Brain pericyte (primary cell): ENCODE data around the gene MAP4K2.

Source experiments
- DNase-seq: peaks from one replicate; pipeline ENCODE4 v3.0.0-alpha.2; 2012; ENCODE audit warnings: low read depth, low spot score

The MAP4K2 gene

GRCh38 chr11:64754124-64754918, 48.7 kb downstream of the MAP4K2 start:
- no peak for DNase-seq

GRCh38 chr11:64753380-64754123, 49.5 kb downstream of the MAP4K2 start:
- DNase-seq = no peak

DNA sequence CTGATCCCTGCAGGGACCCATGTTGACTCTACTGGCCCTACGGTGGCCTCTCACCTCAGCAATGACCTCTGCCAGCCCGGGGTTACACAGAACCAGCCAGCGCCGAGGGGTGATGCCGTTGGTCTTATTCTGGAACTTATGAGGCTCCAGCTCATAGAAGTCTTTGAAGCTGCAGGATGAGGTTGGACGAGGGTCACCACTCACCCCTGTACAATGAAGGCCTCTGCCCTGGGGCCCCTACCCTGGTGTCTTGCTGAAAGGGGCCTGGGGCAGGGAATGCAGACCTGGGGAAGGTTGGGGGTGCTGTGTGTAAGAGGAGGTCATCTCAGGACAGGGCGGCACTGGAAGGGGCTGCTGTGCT, 50.0 kb downstream of the MAP4K2 start:
- DNase-seq = no peak

DNA sequence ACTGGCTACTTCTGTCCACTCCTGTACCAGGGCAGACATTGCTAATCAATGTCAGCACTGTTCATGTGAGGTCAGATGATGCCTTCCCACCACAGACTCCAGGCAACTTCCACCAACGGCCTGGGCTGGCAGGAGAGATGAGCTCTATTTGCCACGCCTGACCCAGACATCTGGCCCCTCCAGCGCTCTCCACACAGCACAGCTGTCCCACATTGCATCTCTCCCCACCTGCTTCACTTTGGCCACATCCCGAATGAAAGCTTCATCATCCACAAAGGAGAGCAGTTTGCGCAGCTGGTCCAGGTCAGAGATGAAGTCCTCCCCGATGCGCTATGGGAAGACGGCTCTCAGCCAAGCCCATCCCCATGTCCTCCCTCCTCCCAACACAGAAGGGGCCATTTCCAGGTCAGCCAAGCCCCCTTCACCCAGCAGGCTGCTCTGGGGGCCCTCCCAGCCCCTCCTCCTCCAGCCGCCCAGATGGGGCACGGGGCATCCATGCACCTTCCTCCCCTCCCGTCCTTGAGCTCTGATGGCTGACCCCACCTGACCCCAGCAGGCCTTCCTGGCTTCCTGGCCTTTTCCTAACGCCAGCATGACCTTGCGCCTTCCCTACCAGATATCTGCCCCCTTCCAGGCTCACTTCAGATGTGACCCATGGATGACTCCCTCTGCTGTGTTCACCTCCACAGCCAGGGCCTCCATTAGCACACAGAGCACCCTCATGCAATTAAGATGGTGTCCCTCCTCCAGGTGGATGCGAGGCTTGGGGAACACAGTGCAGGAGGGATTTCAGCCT, 50.6 kb downstream of the MAP4K2 start:
- no peak for DNase-seq

- DNase-seq = no peak
Observed at GRCh38 chr11:64751580-64751979, 51.4 kb downstream of the MAP4K2 start.

DNA sequence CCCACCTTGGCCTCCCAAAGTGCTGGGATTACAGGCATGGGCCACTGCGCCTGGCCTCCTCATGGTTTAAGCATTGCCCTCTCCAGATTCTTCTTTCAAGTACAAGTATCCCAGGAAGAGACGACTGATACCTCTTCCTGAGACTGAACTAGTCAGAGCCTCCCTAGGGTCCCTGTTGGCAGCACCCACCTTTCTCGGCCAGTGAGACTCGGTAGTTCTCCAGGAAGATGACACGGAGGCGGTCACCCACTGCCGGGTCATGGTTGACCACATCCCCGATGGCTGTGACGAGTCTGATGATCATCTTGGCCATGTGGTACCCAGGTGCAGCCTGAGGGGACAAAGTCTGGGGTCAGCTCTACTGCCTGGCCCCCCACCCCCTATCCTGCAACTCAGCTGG, 51.9 kb downstream of the MAP4K2 start:
- no peak for DNase-seq

DNA sequence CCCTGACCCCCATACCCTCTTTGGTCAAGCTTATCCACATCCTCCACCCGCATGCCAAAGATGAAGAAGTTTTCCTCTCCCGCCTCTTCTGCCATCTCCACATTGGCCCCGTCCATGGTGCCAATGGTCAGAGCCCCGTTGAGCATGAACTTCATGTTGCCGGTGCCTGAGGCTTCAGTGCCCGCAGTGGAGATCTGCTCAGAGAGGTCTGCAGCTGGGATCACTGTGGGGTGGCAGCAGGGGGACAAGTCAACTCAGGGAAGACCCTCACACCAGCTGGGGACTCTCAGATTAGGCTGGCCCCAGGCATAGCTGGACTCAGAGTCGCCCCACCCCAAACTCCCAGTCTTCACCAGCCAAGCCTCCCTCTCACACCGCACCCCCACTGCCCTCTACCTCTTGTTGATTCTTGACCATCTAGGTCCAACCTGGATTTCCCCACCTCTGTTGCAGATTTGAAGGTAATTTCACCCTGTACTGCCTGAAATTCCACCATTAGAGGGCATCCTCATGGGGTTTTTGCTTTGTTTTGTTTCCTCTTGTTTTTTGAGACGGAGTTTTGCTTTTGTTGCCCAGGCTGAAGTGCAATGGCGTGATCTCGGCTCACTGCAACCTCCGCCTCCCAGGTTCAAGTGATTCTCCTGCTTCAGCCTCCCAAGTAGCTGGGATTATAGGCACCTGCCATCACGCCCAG, 52.5 kb downstream of the MAP4K2 start:
- DNase-seq = no peak

- no peak for DNase-seq
Observed at GRCh38 chr11:64747961-64748665, 54.9 kb downstream of the MAP4K2 start.

GRCh38 chr11:64746486-64746885, 56.5 kb downstream of the MAP4K2 start:
- no peak for DNase-seq

DNA sequence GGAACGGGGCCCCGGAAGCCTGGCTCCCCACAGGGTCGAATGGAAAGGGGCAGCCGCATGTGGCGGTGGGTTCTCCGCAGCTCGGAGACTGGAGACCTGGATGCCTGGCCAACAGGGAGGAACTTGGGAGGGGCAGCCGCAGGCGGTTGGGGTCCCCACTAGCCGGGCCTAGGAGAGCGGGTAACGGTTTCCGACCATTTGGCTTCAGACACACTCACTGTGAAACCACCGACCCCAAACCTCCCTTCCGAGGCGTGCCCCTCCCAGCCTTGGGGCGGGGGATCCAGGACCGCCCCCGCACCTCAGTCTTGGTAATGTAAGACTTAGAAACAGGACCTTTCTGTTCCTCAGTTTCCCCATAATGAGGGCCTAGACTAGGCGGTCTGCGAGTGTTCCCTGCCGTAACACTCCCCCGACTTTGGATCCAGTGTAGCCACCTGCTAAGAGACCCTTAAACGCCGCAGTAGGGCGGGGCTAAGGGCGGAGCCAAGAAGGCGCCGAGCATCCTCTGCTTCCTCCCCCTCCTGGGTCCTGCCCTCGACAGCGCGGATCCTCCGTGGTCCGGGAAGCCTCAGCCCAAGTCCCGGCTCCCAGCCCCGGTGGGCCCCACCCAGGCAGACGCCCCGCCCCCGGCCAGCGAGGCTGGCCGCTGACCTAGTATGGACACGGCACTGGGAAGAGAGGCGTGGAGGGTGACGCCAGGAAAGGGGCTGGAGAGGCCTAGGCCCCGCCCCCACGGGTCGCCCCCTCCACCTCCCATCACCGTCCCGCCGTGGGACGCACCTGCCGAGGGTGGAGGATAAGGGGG, 57.3 kb downstream of the MAP4K2 start:
- no peak for DNase-seq

- no peak for DNase-seq
Observed at GRCh38 chr11:64745189-64745520, 57.9 kb downstream of the MAP4K2 start.

DNA sequence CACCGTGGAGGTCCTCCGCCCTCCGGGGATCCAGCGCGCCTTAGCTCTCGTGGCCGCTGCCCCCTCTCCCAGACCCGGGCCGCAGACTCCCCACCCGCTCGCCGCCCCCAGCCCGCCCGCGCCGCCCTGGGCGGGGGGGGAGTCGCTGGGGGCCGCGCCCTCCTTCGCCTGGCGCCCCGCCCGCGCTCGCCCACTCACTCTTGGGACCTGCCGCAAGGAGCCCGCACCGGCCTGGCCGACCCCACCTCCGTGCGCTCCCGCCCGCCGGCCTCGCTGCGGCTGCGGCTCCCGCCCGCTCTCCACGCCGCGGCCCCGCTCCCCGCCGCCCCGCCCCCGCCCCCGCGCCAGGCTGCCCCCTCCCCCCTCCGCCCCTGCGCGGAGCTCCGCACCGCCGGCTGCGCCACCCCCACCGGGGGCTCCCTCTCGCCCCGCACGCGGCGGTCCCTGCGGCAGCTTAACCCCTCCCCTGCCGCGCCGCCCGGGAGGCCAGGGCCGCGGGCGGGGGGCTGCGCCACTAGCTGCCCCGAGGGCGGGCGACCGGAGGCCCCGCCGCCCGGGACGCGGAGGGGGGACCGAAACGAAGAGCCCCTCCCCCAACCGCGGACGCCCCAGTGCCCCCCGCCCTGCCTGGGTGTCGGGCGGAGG, 58.3 kb downstream of the MAP4K2 start:
- no peak for DNase-seq

DNA sequence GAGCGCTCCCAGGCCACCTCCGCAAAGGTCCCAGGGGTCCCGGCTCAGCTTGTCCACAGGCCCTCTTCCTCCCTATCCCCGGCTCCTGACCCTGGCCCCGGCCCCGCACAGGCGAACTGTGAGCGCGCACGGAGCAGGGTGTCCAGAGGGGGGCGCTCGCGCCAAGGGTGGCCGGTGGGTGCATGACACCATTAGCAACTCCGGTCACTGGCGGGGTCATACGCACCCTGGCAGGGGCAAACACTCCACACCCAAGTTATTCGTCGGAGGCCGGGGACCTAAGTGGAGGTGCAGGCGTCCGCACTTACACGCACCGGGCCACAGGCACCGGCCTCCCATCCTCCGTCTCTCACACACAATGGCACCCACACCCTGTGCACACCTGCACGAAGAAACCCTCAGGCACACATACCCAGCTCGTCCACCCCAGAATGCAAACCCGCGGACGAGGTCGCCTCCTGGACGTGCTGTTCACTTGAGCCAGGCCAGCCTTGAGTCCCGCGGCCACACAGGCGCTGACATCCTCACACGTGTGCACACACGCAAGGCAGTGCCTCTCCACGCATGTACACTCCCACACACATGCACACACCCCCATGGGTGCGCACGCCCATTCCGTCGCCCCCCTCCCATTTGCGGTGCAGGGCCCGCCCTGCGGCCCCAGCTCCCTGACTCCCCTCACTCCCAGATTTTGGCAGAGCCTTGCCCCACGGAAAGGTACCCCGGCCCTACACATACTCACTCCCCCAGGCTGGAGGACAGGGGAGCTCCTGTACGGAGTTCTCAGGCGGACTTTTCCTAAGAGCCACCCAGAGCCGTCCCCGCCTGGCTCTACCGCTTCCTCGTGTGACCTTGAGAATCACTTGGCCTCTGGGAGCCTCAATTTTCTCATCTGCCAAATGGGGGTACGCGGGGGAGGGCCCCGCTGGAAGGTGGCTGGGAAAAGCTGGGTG, 59.1 kb downstream of the MAP4K2 start, which contains the start of gene RASGRP2:
RASGRP2 (minus strand) TSS at position 552 of the 953 bp plus-strand sequence. CDS start 1,276 bp downstream, outside the sequence.
- DNase-seq = no peak

DNA sequence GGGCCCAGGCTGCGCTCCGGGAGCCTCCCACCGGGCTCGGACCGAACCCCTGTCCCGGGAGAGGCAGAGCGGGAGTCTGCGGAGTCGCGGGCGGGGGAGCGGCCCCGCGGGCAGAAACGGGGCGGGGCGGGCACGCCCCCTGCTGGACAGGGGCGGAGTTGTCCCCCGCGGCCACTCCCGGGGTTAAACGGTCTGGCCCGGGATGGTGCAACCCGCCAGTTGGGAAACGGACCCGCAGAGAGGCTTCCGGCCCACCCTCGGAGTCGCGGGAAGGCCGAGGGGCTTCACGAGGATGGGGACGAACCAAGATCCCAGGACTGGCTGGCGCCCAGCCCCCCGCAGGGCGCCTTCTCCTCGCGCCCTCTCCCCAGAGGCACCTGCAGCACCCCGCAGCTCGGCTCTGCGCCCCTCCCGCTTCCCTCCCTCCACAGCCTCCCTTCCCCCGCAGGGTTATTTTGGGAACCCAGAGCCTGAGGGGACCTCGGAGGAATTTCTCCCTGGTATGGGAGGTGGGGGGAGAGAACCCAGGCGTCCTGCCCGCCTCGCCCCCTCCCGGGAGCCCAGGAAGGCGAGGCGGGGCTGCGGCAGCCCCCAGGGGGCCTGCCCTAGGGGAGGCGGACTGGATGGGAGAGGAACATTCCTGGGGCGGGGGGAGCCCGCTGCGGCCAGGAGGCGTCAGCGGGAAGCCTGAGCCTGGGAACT, 60.0 kb downstream of the MAP4K2 start:
- DNase-seq = no peak

DNA sequence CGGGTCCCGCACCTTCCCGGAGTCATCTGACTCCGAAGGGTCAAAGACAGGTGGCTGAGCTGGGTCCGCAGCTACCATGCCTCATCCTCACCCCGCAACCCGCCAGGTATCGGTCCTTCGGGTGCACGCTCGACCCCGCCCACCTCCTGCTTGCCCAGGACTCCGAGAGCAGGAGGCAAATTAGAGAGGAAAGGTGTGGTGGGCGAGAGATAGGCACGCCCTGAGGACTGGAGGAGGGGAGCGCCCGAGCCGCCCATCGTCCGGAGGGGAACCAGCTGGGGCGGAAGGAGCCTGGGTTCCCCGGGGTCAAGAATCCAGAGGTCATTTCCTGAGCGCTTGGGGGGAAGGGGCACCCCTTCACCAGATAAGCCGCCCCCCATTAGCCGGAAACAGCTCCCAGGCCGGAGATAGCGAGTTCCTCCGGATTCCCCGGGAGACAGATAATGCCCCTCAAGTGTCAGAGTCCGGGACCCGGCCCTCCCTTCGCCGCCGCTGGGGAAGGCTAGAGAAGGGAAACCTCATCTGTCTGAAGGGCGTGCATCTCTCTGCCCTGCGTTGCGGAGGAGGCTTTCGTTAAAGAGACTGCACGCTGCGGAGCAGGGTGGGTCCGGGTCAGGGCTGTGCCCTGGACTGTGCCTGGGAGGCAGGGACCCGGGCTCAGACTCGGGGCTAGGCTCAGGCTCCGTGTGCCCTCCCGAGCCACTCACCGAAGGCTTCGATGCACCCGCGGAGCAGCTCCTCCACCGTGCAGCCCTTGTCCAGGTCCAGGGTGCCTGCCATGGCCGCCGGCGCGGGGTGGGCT, 60.7 kb downstream of the MAP4K2 start:
- DNase-seq = no peak

GRCh38 chr11:64741375-64742086, 61.5 kb downstream of the MAP4K2 start:
- DNase-seq = no peak
